Keratinocyte (primary cell): Measurements from ENCODE around the gene MFSD6L.

ENCODE experiments used
- CTCF ChIP-seq, 3 experiments: IDR thresholded peaks in 1 of 3; conservative IDR thresholded peaks in 1 of 3; optimal IDR thresholded peaks in 1 of 3; 2 replicates in 2 of 3; 3 replicates in 1 of 3; pipeline versions ENCODE3 to v1.5.1; 2011; ENCODE audit warnings: low read length in 3 of 3, mild to moderate bottlenecking in 3 of 3, moderate library complexity in 2 of 3, control low read depth in 1 of 3, inconsistent platforms in 1 of 3; ENCODE audit not compliant: insufficient read depth in 2 of 3; ENCODE audit errors: extremely low read depth in 1 of 3
- EZH2 ChIP-seq: IDR thresholded peaks from one replicate; pipeline ENCODE4 v1.6.1; 2012; ENCODE audit warnings: inconsistent platforms, mild to moderate bottlenecking, low read length, moderate library complexity

GRCh38 chr17:8793649-8794048 lies 5.5 kb downstream of the MFSD6L start:
- TF ChIP-seq CTCF (optimal IDR thresholded peaks at IDR 0.05 in 1 of 3, IDR thresholded peaks at IDR 0.05 in 1 of 3, conservative IDR thresholded peaks at IDR 0.05 in 1 of 3; ENCODE audit: extremely low read depth in 1 of 3, insufficient read depth in 2 of 3, low read length in 3 of 3) (no peak), EZH2 (no peak)
